GM18868 (cell line): ENCODE measurements around the gene FMOD.

Source experiments
- ATAC-seq: cut with Tn5 transposase; IDR thresholded peaks from one replicate; pipeline ENCODE4 v1.9.1; 2021; ENCODE audit warnings: mild to moderate bottlenecking, moderate library complexity; ENCODE audit not compliant: unreplicated experiment

FMOD gene

DNA sequence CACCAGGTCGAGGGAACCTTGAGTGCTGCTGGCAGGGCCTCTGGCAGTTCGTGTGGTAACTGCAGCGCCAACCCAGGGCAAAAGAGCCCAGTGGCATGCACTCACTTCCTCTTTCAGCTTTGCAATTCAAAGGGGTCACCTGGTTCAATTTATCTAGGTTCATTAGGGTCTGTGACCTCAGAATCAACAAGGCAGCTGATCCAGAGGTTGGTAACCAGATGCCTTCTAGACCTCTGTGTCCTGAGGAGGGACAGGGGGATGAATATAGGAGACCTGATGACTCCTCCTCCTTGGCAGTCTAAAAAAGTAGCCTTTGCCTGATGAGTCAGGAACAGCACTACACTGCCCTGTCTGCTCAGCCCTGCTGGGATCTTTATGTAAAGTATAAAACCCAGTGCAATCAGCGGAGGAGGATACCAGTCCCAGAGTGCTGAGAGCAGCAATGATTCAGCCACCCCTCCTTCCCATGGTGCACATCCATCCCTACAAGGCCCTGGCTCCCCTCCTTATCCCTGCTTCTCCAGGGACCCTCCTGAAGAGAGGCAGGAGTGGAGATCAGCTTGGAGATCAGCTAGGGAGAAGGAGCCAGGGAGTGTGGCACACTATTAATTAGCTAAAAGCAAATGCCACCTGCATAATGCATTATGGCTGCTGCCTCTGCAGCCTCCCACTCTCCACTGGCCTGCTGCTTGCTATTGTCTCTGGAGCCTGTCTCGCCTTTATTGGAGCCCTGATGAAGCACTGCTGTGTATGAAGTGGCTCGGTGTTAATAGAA, 11.2 kb upstream of the FMOD start:
- ATAC-seq = no peak

GRCh38 chr1:203360547-203361185, 9.7 kb upstream of the FMOD start:
- no peak for ATAC-seq

GRCh38 chr1:203359010-203359571, 8.2 kb upstream of the FMOD start:
- no peak for ATAC-seq

GRCh38 chr1:203354246-203354645, 3.3 kb upstream of the FMOD start:
- ATAC-seq = no peak

DNA sequence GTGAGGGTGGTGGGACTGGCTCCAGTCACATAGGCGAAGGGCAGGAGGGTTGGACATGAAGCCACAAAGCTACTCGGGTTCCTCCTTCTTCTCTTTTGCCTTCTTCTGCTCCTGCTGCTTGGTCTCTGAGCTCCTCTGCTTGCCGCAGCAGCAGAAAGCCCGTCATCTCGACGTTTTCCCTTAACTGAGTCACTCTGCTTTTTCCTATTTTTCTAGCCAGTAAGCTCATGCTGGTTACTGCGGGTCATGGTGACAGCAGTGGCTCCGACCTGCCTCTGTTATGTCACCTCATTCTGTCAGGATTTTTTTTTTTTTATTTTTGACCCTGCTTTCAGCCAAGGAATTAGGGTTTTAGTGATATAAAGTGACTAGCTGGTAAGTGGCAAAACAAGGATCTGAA, 2.6 kb upstream of the FMOD start:
- ATAC-seq = no peak

DNA sequence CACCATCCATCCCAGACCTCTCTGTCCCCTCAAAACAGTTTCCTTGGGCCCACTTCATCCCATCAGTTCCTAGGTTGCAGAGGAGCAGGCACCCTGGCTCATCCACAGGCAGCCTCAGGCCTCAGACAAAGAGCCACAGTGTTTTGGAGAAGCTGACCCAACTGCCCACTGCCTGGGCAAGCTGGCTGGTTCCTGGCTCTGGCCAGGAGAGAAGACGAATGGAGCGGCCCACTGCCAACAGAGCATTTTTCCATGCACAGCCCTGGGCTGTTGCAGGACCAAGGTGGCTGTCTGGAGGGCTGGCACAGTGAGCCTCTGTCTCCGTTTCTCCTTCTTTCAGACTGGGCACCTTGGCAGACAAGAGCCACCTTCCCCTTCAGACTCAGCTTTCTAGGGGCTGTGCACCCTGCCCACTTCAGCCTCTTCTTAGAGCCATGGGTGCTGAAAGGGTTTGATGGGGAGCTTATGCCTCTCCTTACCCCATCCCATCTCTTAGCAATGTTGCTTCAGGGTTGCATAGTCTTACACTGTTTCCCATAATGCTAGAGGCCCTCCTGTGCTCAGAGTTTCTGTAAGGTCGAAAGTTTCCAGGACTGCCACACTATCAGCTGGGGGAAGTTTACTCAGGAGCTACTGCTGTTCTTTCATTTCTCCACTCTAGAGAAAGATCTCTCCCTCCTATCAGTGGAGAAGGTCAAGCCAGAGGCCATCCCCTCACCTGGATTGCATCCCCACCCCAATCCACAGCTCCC, 973 bp downstream of the FMOD start:
- no peak for ATAC-seq

- ATAC-seq = no peak
Measured at GRCh38 chr1:203349166-203349565, 1.8 kb downstream of the FMOD start.

GRCh38 chr1:203346769-203347102, 4.2 kb downstream of the FMOD start:
- no peak for ATAC-seq

- no peak for ATAC-seq
Measured at GRCh38 chr1:203346060-203346768, 4.7 kb downstream of the FMOD start.

GRCh38 chr1:203343956-203344754, 6.8 kb downstream of the FMOD start:
- ATAC-seq = no peak

- ATAC-seq = peak; percentile 42
Measured at GRCh38 chr1:203342192-203342940, 8.6 kb downstream of the FMOD start.

GRCh38 chr1:203340112-203340790, 10.7 kb downstream of the FMOD start:
- no peak for ATAC-seq

- ATAC-seq = no peak
Measured at GRCh38 chr1:203338335-203339036, 12.4 kb downstream of the FMOD start.

- no peak for ATAC-seq
Measured at GRCh38 chr1:203336097-203336496, 14.8 kb downstream of the FMOD start.

DNA sequence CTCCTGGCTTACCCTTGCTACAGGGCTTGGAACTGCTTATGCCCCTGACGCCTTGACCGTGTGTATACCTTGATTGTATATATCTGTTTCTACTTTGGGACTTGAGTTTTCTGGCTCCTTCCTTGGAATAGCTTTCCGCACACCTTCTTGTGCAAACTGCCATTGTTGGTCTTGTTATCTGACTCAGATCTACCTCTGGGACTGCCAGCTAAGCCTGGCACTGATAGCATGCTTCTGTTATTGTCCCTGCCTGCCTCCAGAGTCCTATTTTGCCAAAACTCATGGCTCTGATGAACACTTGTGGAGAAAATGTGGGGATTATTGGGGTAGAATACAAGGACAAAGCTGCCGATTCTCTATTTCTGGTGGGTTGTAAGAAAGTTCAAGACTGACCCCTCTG, 15.4 kb downstream of the FMOD start:
- ATAC-seq = no peak

GRCh38 chr1:203331224-203331623, 19.7 kb downstream of the FMOD start:
- no peak for ATAC-seq

- no peak for ATAC-seq
Measured at GRCh38 chr1:203328714-203329122, 22.2 kb downstream of the FMOD start.

DNA sequence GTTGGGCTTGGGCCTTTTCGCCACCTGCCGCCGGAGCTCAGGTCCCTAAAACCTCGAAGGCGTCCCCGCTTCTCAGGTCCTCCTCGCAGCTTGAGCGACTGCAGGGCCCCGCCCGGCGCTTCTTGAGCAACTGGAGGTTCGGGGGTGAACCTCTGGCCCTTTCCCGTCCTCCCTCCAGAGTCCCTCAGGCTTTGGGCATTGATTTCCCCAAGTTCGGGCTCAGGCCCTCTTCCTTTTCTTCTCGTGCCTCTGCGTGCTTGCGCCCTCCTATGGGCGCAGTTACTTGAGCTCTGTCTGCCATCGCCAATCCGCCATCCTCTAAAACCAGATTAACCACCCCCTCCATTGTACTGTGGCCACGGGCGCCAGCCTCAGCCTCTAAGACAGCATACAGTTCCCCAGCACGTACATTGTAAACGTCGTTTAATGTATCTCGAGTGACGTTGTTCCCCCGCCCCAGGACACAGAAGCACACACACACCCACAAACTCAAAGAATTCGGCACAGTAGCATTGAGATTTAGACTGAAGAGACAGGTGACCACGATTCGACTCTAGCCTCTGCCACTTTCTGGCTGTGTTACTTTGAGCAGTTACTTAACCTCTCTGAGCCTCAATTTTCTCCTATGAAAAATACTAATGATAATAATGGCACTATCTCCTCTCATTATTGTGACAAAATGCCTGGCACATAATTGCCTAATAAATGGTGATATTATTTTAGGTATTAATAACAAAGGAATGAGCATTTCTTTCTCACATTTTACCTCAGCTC, 23.1 kb downstream of the FMOD start:
- peak; percentile 27 for ATAC-seq
